B cell (primary cell): ENCODE results near the gene RPL29.

Source experiments
- CTCF ChIP-seq: fragments of 200-600 bp; IDR thresholded peaks from one replicate; pipeline ENCODE4 v1.8.0; 2022; ENCODE audit warnings: antibody characterized with exemption, mild to moderate bottlenecking
- EZH2 ChIP-seq: IDR thresholded peaks from 2 replicates; pipeline ENCODE4 v1.6.1; 2012; ENCODE audit warnings: borderline replicate concordance, low read depth, mild to moderate bottlenecking, moderate library complexity, low read length; ENCODE audit not compliant: insufficient read depth, poor library complexity, severe bottlenecking

DNA sequence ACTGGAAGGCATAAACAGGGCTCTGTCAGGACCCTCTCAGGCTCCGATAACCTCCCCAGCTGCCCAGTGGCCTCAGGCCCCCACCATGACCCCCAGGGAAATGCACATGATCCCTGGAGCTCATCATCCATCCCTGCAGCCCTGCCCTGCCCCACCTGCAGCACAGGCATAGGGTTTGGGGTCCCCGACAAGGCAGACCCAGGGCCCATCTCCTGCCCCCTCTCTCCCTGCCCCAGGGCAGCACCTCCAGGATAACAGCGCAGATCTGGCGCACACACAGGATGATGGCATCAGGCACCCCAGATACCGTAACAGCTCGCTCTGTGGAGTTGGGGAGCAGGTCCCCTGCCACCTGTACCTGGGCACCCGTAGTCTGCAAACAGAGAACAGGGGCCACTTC, 36.0 kb downstream of the RPL29 start:
- TF ChIP-seq CTCF (no peak), EZH2 (no peak)
